GM18517 (cell line): ENCODE data around the gene PTPRQ.
"Not testable (repeated sequence)": the region's sequence is repeated elsewhere in the genome, so short reads cannot be mapped to it uniquely, and the experiment has no call there.

Experiments
- ATAC-seq: cut with Tn5 transposase; IDR thresholded peaks from one replicate; pipeline ENCODE4 v1.9.1; 2021; ENCODE audit warnings: mild to moderate bottlenecking, moderate library complexity; ENCODE audit not compliant: unreplicated experiment

Gene PTPRQ

GRCh38 chr12:80472236-80472635, 28.2 kb downstream of the PTPRQ start:
- no peak for ATAC-seq

- peak; percentile 80 for ATAC-seq
Observed at GRCh38 chr12:80472911-80473500, 29.0 kb downstream of the PTPRQ start.

- ATAC-seq = not testable (repeated sequence)
Observed at GRCh38 chr12:80477521-80478145, 33.6 kb downstream of the PTPRQ start.

GRCh38 chr12:80484746-80485145, 40.7 kb downstream of the PTPRQ start:
- no peak for ATAC-seq

GRCh38 chr12:80485222-80485987, 41.4 kb downstream of the PTPRQ start:
- peak; percentile 65 for ATAC-seq

- ATAC-seq = no peak
Observed at GRCh38 chr12:80490329-80490728, 46.3 kb downstream of the PTPRQ start.

- no peak for ATAC-seq
Observed at GRCh38 chr12:80491166-80491565, 47.1 kb downstream of the PTPRQ start.

GRCh38 chr12:80493466-80493865, 49.4 kb downstream of the PTPRQ start:
- no peak for ATAC-seq

- ATAC-seq = no peak
Observed at GRCh38 chr12:80494836-80495235, 50.8 kb downstream of the PTPRQ start.

GRCh38 chr12:80498059-80498728, 54.2 kb downstream of the PTPRQ start:
- ATAC-seq = no peak

GRCh38 chr12:80504389-80505163, 60.5 kb downstream of the PTPRQ start:
- peak; percentile 50 for ATAC-seq

- ATAC-seq = no peak
Observed at GRCh38 chr12:80509781-80510556, 65.9 kb downstream of the PTPRQ start.

GRCh38 chr12:80512781-80513180, 68.7 kb downstream of the PTPRQ start:
- ATAC-seq = no peak

GRCh38 chr12:80513211-80513610, 69.2 kb downstream of the PTPRQ start:
- no peak for ATAC-seq

GRCh38 chr12:80517655-80518054, 73.6 kb downstream of the PTPRQ start:
- ATAC-seq = no peak

- ATAC-seq = no peak
Observed at GRCh38 chr12:80531646-80532045, 87.6 kb downstream of the PTPRQ start.

- ATAC-seq = no peak
Observed at GRCh38 chr12:80539029-80539428, 95.0 kb downstream of the PTPRQ start.

GRCh38 chr12:80549298-80549697, 105.3 kb downstream of the PTPRQ start:
- ATAC-seq = no peak

GRCh38 chr12:80551897-80552296, 107.9 kb downstream of the PTPRQ start:
- ATAC-seq = no peak

GRCh38 chr12:80553316-80553715, 109.3 kb downstream of the PTPRQ start:
- no peak for ATAC-seq
